ENCODE data around the gene FRMD4B. TPM values are rescaled to one million over a fixed set of nuclear protein-coding genes. Genes with fewer than 3 reads are reported as not detected.

The FRMD4B gene
- total RNA-seq, 1 donor from 2014 or later, result 102 TPM

DNA sequence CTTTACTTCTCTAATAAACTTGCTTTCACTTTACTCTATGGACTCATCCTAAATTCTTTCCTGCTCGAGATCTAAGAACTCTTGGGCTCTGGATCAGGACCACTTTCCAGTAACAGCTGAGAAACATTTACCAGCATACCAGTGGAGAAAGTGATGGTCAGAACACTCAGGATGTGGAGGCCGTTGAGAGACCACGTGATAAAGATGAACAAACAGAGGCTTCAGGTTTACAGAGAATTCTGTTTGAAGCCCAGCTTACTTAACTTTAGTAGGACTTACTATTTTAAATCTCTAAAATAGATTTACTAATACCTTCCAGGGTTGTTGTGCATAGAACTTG is 57.0 kb downstream of the FRMD4B start:
- Mint-ChIP-seq H3K4me3 (ENCODE audit: unreplicated experiment) (no peak overlapping the region), H3K27me3 (ENCODE audit: unreplicated experiment) (no peaks in the 10 kb centered on the region), H3K4me1 (ENCODE audit: unreplicated experiment) (peaks cover 39% of the 10 kb centered on the region), H3K36me3 (ENCODE audit: low read depth, unreplicated experiment) (peaks cover 6% of the 10 kb centered on the region), H3K27ac (ENCODE audit: unreplicated experiment) (peak overlapping the region; percentile 3), H3K9me3 (ENCODE audit: unreplicated experiment) (no peaks in the 10 kb centered on the region)
- TF ChIP-seq, protein P1, sequence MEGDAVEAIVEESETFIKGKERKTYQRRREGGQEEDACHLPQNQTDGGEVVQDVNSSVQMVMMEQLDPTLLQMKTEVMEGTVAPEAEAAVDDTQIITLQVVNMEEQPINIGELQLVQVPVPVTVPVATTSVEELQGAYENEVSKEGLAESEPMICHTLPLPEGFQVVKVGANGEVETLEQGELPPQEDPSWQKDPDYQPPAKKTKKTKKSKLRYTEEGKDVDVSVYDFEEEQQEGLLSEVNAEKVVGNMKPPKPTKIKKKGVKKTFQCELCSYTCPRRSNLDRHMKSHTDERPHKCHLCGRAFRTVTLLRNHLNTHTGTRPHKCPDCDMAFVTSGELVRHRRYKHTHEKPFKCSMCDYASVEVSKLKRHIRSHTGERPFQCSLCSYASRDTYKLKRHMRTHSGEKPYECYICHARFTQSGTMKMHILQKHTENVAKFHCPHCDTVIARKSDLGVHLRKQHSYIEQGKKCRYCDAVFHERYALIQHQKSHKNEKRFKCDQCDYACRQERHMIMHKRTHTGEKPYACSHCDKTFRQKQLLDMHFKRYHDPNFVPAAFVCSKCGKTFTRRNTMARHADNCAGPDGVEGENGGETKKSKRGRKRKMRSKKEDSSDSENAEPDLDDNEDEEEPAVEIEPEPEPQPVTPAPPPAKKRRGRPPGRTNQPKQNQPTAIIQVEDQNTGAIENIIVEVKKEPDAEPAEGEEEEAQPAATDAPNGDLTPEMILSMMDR (IDR thresholded peaks at IDR 0.05; ENCODE audit: unreplicated experiment), result no peak
- DNase-seq (ENCODE audit: low spot score), result no peak

- Mint-ChIP-seq H3K4me1 (ENCODE audit: unreplicated experiment) (peaks cover 39% of the 10 kb centered on the region), H3K27me3 (ENCODE audit: unreplicated experiment) (no peaks in the 10 kb centered on the region), H3K4me3 (ENCODE audit: unreplicated experiment) (no peak overlapping the region), H3K9me3 (ENCODE audit: unreplicated experiment) (no peaks in the 10 kb centered on the region), H3K27ac (ENCODE audit: unreplicated experiment) (peak overlapping the region; percentile 40), H3K36me3 (ENCODE audit: low read depth, unreplicated experiment) (peaks cover 6% of the 10 kb centered on the region)
- TF ChIP-seq, protein P1 (IDR thresholded peaks at IDR 0.05; ENCODE audit: unreplicated experiment), result no peak
- DNase-seq (ENCODE audit: low spot score), result no peak
Measured at GRCh38 chr3:69328103-69328962, 57.6 kb downstream of the FRMD4B start.

- no peaks in the 10 kb centered on the region for H3K9me3 Mint-ChIP-seq (ENCODE audit: unreplicated experiment)
- H3K36me3 Mint-ChIP-seq (ENCODE audit: low read depth, unreplicated experiment), result peaks cover 4% of the 10 kb centered on the region
- H3K4me3 Mint-ChIP-seq (ENCODE audit: unreplicated experiment), result no peak overlapping the region
- TF ChIP-seq, protein P1 (IDR thresholded peaks at IDR 0.05; ENCODE audit: unreplicated experiment), result no peak
- no peak overlapping the region for H3K27ac Mint-ChIP-seq (ENCODE audit: unreplicated experiment)
- DNase-seq (ENCODE audit: low spot score), result no peak
- peaks cover 39% of the 10 kb centered on the region for H3K4me1 Mint-ChIP-seq (ENCODE audit: unreplicated experiment)
- no peaks in the 10 kb centered on the region for H3K27me3 Mint-ChIP-seq (ENCODE audit: unreplicated experiment)
Measured at GRCh38 chr3:69326855-69327300, 59.0 kb downstream of the FRMD4B start.

GRCh38 chr3:69325151-69325550 is 60.7 kb downstream of the FRMD4B start:
- no peak for DNase-seq (ENCODE audit: low spot score)
- no peak overlapping the region for H3K4me3 Mint-ChIP-seq (ENCODE audit: unreplicated experiment)
- TF ChIP-seq, protein P1 (IDR thresholded peaks at IDR 0.05; ENCODE audit: unreplicated experiment), result no peak
- H3K27me3 Mint-ChIP-seq (ENCODE audit: unreplicated experiment), result no peaks in the 10 kb centered on the region
- peaks cover 4% of the 10 kb centered on the region for H3K36me3 Mint-ChIP-seq (ENCODE audit: low read depth, unreplicated experiment)
- H3K27ac Mint-ChIP-seq (ENCODE audit: unreplicated experiment), result no peak overlapping the region
- no peaks in the 10 kb centered on the region for H3K9me3 Mint-ChIP-seq (ENCODE audit: unreplicated experiment)
- peaks cover 42% of the 10 kb centered on the region for H3K4me1 Mint-ChIP-seq (ENCODE audit: unreplicated experiment)

GRCh38 chr3:69324362-69325025 is 61.4 kb downstream of the FRMD4B start:
- Mint-ChIP-seq H3K4me1 (ENCODE audit: unreplicated experiment) (peaks cover 42% of the 10 kb centered on the region), H3K27ac (ENCODE audit: unreplicated experiment) (peak overlapping the region; percentile 58), H3K36me3 (ENCODE audit: low read depth, unreplicated experiment) (peaks cover 4% of the 10 kb centered on the region), H3K4me3 (ENCODE audit: unreplicated experiment) (no peak overlapping the region), H3K9me3 (ENCODE audit: unreplicated experiment) (no peaks in the 10 kb centered on the region), H3K27me3 (ENCODE audit: unreplicated experiment) (no peaks in the 10 kb centered on the region)
- TF ChIP-seq, protein P1 (IDR thresholded peaks at IDR 0.05; ENCODE audit: unreplicated experiment), result no peak
- DNase-seq (ENCODE audit: low spot score), result peak; percentile 17

Data from endothelial cell (in vitro differentiated cells).